GM10266 (cell line): ENCODE data around the gene GREB1.

Experiments
- DNase-seq: peaks from one replicate; pipeline ENCODE4 v3.0.0; 2012; ENCODE audit errors: extremely low spot score
- TF ChIP-seq, protein P1 (sequence below): IDR thresholded peaks from 2 replicates; pipeline ENCODE4 v1.5.1; 2012; ENCODE audit warnings: mild to moderate bottlenecking, low read depth; ENCODE audit not compliant: control insufficient read depth, insufficient read depth; ENCODE audit errors: missing control alignments

GREB1 gene, protein sequence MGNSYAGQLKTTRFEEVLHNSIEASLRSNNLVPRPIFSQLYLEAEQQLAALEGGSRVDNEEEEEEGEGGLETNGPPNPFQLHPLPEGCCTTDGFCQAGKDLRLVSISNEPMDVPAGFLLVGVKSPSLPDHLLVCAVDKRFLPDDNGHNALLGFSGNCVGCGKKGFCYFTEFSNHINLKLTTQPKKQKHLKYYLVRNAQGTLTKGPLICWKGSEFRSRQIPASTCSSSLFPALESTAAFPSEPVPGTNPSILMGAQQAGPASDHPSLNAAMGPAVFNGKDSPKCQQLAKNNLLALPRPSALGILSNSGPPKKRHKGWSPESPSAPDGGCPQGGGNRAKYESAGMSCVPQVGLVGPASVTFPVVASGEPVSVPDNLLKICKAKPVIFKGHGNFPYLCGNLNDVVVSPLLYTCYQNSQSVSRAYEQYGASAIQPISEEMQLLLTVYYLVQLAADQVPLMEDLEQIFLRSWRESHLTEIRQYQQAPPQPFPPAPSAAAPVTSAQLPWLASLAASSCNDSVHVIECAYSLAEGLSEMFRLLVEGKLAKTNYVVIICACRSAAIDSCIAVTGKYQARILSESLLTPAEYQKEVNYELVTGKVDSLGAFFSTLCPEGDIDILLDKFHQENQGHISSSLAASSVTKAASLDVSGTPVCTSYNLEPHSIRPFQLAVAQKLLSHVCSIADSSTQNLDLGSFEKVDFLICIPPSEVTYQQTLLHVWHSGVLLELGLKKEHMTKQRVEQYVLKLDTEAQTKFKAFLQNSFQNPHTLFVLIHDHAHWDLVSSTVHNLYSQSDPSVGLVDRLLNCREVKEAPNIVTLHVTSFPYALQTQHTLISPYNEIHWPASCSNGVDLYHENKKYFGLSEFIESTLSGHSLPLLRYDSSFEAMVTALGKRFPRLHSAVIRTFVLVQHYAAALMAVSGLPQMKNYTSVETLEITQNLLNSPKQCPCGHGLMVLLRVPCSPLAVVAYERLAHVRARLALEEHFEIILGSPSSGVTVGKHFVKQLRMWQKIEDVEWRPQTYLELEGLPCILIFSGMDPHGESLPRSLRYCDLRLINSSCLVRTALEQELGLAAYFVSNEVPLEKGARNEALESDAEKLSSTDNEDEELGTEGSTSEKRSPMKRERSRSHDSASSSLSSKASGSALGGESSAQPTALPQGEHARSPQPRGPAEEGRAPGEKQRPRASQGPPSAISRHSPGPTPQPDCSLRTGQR (N-terminal part only)

DNA sequence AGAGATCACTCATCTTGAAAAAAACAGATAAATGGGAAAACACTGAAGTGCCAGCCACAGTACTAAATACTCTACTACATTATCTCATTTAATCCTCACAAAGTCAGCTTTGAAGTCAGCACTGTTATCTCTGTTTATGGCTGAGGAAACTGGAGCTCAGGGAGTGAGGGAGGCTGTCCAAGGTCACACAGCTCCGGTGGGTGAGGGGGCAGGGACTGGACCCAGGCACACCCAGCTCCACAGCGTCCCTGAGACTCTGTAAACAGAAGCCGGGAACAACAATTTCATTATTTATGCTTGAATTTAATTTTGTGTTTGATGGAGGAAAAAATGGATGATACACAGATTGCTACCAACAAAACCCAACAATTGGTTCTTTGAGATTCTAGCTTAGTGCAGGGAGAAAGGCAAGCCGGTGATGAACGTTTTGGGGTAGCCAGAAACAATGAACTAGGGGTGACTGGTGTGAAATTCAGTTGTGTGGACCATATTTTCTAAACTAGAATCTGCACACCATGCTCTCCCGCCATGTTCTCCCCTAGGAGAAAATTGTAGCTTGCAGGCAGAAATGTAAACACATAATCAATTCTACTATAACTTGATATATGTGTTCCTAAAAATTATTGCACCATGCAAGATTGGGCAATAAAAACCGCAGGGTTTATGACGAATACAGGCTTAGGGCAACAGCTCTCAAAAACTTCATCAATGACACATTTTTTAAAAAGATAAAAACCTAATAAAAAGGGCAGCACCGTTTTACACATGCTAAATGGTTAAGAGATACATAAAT lies at the start of gene GREB1:
GREB1 (plus strand) TSS at position 768 of the 793 bp plus-strand sequence. CDS start 22,570 bp downstream, outside the sequence.
- no peak for DNase-seq
- TF ChIP-seq, protein P1, sequence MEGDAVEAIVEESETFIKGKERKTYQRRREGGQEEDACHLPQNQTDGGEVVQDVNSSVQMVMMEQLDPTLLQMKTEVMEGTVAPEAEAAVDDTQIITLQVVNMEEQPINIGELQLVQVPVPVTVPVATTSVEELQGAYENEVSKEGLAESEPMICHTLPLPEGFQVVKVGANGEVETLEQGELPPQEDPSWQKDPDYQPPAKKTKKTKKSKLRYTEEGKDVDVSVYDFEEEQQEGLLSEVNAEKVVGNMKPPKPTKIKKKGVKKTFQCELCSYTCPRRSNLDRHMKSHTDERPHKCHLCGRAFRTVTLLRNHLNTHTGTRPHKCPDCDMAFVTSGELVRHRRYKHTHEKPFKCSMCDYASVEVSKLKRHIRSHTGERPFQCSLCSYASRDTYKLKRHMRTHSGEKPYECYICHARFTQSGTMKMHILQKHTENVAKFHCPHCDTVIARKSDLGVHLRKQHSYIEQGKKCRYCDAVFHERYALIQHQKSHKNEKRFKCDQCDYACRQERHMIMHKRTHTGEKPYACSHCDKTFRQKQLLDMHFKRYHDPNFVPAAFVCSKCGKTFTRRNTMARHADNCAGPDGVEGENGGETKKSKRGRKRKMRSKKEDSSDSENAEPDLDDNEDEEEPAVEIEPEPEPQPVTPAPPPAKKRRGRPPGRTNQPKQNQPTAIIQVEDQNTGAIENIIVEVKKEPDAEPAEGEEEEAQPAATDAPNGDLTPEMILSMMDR = no peak

DNA sequence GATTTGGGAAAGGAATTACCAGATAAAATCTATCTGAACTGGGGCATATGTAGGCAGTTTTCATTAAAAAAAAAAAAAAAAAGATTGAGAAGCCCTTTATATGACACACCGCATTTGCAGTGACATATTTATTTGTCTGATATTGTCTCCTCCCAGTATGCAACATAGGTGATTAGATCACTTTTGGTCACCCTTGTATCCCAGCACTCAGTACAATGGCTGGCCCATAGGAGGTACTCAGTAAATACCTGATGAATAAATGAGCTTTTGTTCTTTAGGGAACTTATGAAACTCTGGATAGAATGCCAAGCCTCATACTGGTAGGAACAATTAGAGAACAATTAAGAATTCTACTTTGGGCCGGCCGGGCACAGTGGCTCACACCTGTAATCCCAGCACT lies 45.0 kb upstream of the GREB1 start:
- no peak for DNase-seq
- TF ChIP-seq, protein P1 = no peak

DNA sequence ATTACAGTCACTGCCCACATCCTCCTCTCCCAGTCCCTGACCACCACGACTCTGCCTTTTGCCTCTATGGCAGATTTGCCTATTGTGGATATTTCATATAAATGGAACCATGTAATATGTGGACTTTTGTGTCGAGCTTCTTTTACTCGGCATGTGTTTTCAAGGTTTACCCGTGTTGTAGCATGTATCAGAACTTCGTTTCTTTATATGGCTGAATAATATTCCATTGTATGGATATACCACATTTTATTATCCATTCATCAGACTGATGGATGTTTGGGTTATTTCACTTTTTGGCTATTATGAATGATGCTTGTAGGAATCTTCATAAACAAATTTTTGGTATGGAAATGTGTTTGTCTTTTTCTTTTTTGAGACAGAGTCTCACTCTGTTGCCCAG lies 43.7 kb upstream of the GREB1 start:
- TF ChIP-seq, protein P1 = no peak
- no peak for DNase-seq

DNA sequence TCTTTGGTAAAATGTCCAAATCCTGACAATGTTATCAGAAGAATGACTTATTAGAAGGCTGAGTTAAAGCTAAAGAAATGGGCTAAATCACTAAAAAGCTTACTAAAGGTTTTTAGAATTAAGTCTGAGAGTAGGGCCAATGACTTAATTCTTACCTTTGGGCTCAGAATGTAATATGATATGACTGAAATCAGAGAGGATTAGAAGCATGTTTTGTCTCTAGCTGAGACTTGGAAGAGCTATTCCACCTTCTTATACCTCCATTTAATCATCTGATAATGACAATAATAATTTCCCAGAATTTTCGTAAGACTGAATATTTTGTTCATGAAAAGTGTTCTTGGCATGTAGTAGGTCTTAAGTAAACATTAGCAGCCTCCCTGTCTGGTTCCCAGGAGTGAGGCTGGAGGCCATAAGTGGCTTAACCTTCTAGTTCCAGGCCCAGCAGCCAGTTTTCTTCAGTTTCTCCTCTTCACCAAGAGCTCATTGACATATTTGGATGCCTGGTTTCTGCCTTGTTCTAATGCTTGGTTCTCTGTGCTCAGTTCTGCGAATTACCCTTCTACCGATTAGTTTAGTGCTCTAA lies 42.4 kb upstream of the GREB1 start:
- no peak for DNase-seq
- TF ChIP-seq, protein P1 = no peak

DNA sequence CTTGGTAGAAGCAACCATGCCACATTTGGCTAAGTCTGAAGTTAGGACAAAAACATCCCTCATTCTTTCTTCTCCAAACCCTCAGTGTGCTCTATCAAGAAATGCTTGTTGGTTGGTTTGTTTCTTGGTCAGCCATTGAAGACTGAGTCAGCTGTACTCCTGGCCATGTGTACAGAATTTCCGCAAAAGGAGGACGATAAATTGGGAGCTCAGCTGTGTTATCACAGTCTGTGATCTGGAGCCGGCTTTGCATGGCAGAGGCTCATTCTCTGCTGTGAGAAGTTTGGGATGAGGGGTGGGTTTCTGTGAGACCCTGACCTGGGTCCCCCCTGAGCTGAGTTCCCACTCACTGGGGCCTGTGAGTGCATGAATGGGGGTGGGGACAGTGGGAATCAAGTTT lies 41.6 kb upstream of the GREB1 start:
- no peak for DNase-seq
- TF ChIP-seq, protein P1 = no peak

DNA sequence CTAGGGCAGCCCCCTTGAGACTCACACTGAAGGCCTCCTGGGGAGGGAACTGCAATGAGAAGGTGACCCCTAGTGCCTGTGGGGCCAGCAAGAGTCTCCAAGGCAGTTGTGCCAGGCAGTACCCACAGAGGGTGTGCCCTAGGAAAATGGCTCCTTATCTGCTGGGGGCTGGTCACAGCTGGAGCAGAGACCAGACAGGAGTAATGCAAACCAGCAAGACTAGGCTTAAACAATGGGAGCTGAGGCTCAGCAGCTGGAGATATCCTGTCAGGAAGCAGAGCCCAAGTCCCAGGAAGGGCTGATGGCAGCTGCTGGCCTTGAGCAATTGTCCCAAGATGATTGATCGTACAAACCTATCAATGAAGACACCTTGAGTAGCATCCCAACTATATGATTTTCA lies 41.1 kb upstream of the GREB1 start:
- no peak for DNase-seq
- TF ChIP-seq, protein P1 = no peak
